ENCODE results near the gene TTBK1. TPM values are rescaled to one million over a fixed set of nuclear protein-coding genes. Genes with fewer than 3 reads are reported as not detected.

The TTBK1 gene
- total and polyA plus RNA-seq, 2 of the 4 experiments (the other 2 are of a cell fraction) = 0.02 TPM; not detected in 1

DNA sequence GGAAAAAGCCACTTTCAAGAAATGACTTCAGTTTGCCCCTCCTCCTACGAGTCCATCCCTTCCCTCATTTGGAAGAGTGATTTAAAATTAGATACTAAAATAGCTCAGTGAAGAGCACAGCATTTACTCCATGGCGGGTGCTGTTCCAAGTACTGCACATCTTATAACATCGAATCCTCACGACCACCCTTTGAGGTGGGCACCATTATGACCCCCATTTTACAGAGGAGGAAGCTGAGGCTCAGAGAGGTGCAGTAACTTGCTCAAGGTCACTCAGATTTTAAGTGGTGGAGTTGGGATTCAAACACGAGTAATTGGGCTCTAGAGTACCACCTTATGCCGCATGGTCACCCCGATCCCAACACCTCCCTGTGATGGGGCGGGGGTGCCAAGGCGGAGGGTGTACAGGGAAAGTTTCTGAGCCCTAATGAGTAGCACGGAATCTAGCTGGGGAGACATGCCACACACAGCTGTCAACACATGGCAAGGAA, 25.5 kb downstream of the TTBK1 start:
- in situ Hi-C loops (cut with MboI; ENCODE audit: low sequenced_read_pairs) = no loop called here
- H4K20me1 ChIP-seq (ENCODE audit: insufficient read depth, low read length) = no peaks in the 10 kb centered on the region; the same call in 1 of the 2 replicates

More for the DNA sequence above, 25.5 kb downstream of the TTBK1 start:
- Histone ChIP-seq H3K4me2 (ENCODE audit: low read depth, low read length) (peak overlapping the region; percentile 66; the same call in 1 of the 2 replicates), H3K27me3 (ENCODE audit: control insufficient read depth, insufficient read depth, low read length) (peaks cover 65% of the 10 kb centered on the region), H4K8ac (ENCODE audit: low read depth in 2 of 2, low read length in 2 of 2) (no peak overlapping the region), H3K9me1 (ENCODE audit: insufficient read depth, low read length) (peaks cover 8% of the 10 kb centered on the region), H3K4me1 (ENCODE audit: control insufficient read depth, insufficient read depth, low read length) (peaks cover 2% of the 10 kb centered on the region; the same call in 1 of the 2 replicates), H4K5ac (ENCODE audit: low read depth, low read length) (no peak overlapping the region), H3K23ac (ENCODE audit: low read depth, low read length) (0 out of 2 replicates have a peak overlapping the region, but pooled peaks have one; percentile 43), H2BK5ac (ENCODE audit: low read depth, low read length, poor library complexity, severe bottlenecking) (no peak overlapping the region), H2BK20ac (ENCODE audit: low read depth, low read length) (no peak overlapping the region), H3K27ac (ENCODE audit: insufficient read depth, low read length) (no peak overlapping the region), H2BK120ac (ENCODE audit: low read depth, low read length) (no peak overlapping the region), H3K36me3 (ENCODE audit: control insufficient read depth, insufficient read depth, low read length) (no peaks in the 10 kb centered on the region), H3K4me3 (ENCODE audit: insufficient read depth, low read depth, low read length) (no peak overlapping the region), H4K91ac (ENCODE audit: insufficient read depth, low read depth, low read length) (no peak overlapping the region), H2BK15ac (ENCODE audit: low read depth, low read length) (no peak overlapping the region), H3K79me1 (ENCODE audit: low read depth in 1 of 2, low read length in 2 of 2) (no peaks in the 10 kb centered on the region), H3K18ac (ENCODE audit: low read depth, low read length) (no peak overlapping the region), H3K14ac (replicated peaks; ENCODE audit: low read depth, low read length) (no peak overlapping the region), H3K56ac (ENCODE audit: extremely low read depth, insufficient read depth, low read length) (no peak overlapping the region), H3K9ac (ENCODE audit: low read depth, low read length) (no peak overlapping the region), H3K4ac (ENCODE audit: low read depth, low read length) (no peak overlapping the region; the same call in 1 of the 2 replicates), H2AK5ac (ENCODE audit: low read depth, low read length) (no peak overlapping the region), H3K9me3 (ENCODE audit: control insufficient read depth, insufficient read depth, low read length) (no peaks in the 10 kb centered on the region), H2AFZ (replicated peaks; ENCODE audit: low read length, poor library complexity) (peak overlapping the region; percentile 87), H2AK9ac (replicated peaks; ENCODE audit: low read depth, low read length, poor library complexity) (no peak overlapping the region)
- BruUV-seq (replicated peaks) = no TSS peak
- DNase-seq = no peak
- intact Hi-C loops (cut with micrococcal nuclease) (no loop called here), dilution Hi-C loops (cut with HindIII; ENCODE audit: low sequenced_read_pairs, unreplicated experiment) (no loop called here)
- CTCF ChIA-PET = no interaction called here
- POLR2A ChIA-PET (ENCODE audit: unreplicated experiment) = no interaction called here
- TF ChIP-seq MAZ (IDR thresholded peaks at IDR 0.05; ENCODE audit: borderline replicate concordance, low read depth, low read length) (no peak), RFX5 (IDR thresholded peaks at IDR 0.05; ENCODE audit: low read depth, low read length) (no peak), MAFK (IDR thresholded peaks at IDR 0.05; ENCODE audit: low read depth, low read length) (no peak), NFE2L2 (IDR thresholded peaks at IDR 0.05; ENCODE audit: low read depth, low read length) (no peak), CEBPB (IDR thresholded peaks at IDR 0.05; ENCODE audit: low read depth, low read length) (no peak), FOS (IDR thresholded peaks at IDR 0.05; ENCODE audit: low read depth, low read length) (no peak), POLR2A (IDR thresholded peaks at IDR 0.05; ENCODE audit: low read depth, low read length) (no peak), BHLHE40 (IDR thresholded peaks at IDR 0.05; ENCODE audit: low read depth, low read length) (no peak)
- TF ChIP-seq, protein P1, sequence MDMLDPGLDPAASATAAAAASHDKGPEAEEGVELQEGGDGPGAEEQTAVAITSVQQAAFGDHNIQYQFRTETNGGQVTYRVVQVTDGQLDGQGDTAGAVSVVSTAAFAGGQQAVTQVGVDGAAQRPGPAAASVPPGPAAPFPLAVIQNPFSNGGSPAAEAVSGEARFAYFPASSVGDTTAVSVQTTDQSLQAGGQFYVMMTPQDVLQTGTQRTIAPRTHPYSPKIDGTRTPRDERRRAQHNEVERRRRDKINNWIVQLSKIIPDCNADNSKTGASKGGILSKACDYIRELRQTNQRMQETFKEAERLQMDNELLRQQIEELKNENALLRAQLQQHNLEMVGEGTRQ (IDR thresholded peaks at IDR 0.05; ENCODE audit: low read depth, low read length) = no peak
- ATAC-seq (ENCODE audit: low read depth) = no peak
- WGBS, 2 experiments (ENCODE audit: extremely low coverage in 2 of 2, insufficient read length in 1 of 2) = no CpG with 5 or more reads among the region's 10 CpGs
